HG03108 (cell line): ENCODE results near the gene TMEM269.
"Not testable (repeated sequence)": the region's sequence is repeated elsewhere in the genome, so short reads cannot be mapped to it uniquely, and the experiment has no call there.

Experiments
- ATAC-seq: cut with Tn5 transposase; IDR thresholded peaks from one replicate; pipeline ENCODE4 v1.9.1; 2021; ENCODE audit warnings: moderate library complexity; ENCODE audit not compliant: unreplicated experiment

The TMEM269 gene

GRCh38 chr1:42748021-42748420 is 36.8 kb upstream of the TMEM269 start:
- ATAC-seq: no peak

- ATAC-seq: no peak
These were observed 36.1 kb upstream of the TMEM269 start for GRCh38 chr1:42748461-42749410.

GRCh38 chr1:42750041-42750440 is 34.8 kb upstream of the TMEM269 start:
- ATAC-seq: no peak

GRCh38 chr1:42751511-42752070 is 33.2 kb upstream of the TMEM269 start:
- ATAC-seq: not testable (repeated sequence)

GRCh38 chr1:42752284-42752683 is 32.5 kb upstream of the TMEM269 start:
- ATAC-seq: no peak

- ATAC-seq: no peak
These were observed 31.7 kb upstream of the TMEM269 start for GRCh38 chr1:42753070-42753469.

- no peak for ATAC-seq
These were observed 27.6 kb upstream of the TMEM269 start for GRCh38 chr1:42756956-42757891.

GRCh38 chr1:42757892-42758275 is 26.9 kb upstream of the TMEM269 start:
- no peak for ATAC-seq

GRCh38 chr1:42758641-42759040 is 26.1 kb upstream of the TMEM269 start:
- no peak for ATAC-seq

GRCh38 chr1:42759114-42759513 is 25.7 kb upstream of the TMEM269 start:
- ATAC-seq: no peak

GRCh38 chr1:42761567-42761966 is 23.2 kb upstream of the TMEM269 start:
- ATAC-seq: no peak

GRCh38 chr1:42762269-42762668 is 22.5 kb upstream of the TMEM269 start:
- ATAC-seq: no peak

- ATAC-seq: no peak
These were observed 19.5 kb upstream of the TMEM269 start for GRCh38 chr1:42765269-42765668.

- ATAC-seq: peak; percentile 16
These were observed 18.7 kb upstream of the TMEM269 start for GRCh38 chr1:42765832-42766740.

GRCh38 chr1:42766741-42767509 is 17.9 kb upstream of the TMEM269 start, which contains the start of the genes C1orf50 and P3H1:
TSS of gene C1orf50 (plus strand) at chr1:42767249. CDS start at chr1:42767312, 63 bp downstream.
TSS of gene P3H1 (minus strand) at chr1:42767028. CDS start at chr1:42766971, 57 bp downstream.
- peak; percentile 88 for ATAC-seq

- peak; percentile 16 for ATAC-seq
These were observed 17.2 kb upstream of the TMEM269 start for GRCh38 chr1:42767510-42768000.

- ATAC-seq: no peak
These were observed 16.6 kb upstream of the TMEM269 start for GRCh38 chr1:42768172-42768571.

- ATAC-seq: no peak
These were observed 15.0 kb upstream of the TMEM269 start for GRCh38 chr1:42769811-42770210.

- no peak for ATAC-seq
These were observed 11.4 kb upstream of the TMEM269 start for GRCh38 chr1:42773420-42773819.
